GM21367 (cell line): Measurements from ENCODE around the gene LCA5L.

ENCODE experiments used
- ATAC-seq: cut with Tn5 transposase; IDR thresholded peaks from one replicate; pipeline ENCODE4 v1.9.1; 2021; ENCODE audit not compliant: unreplicated experiment

The LCA5L gene

GRCh38 chr21:39359382-39359781 lies 86.2 kb downstream of the LCA5L start:
- no peak for ATAC-seq
